Cerebellar cortex (tissue), 1 donor: Measurements from ENCODE around the gene KIAA1671.

Source experiments
- DNase-seq: peaks from one replicate; pipeline ENCODE4 v3.0.0-alpha.2; 2015; ENCODE audit warnings: low spot score

The KIAA1671 gene

GRCh38 chr22:25147642-25147928, 195.1 kb downstream of the KIAA1671 start:
- no peak for DNase-seq

GRCh38 chr22:25148149-25148691, 195.7 kb downstream of the KIAA1671 start:
- DNase-seq: peak; percentile 45

GRCh38 chr22:25149014-25149413, 196.5 kb downstream of the KIAA1671 start:
- DNase-seq: no peak

- no peak for DNase-seq
Measured at GRCh38 chr22:25153961-25154666, 201.6 kb downstream of the KIAA1671 start.

- DNase-seq: no peak
Measured at GRCh38 chr22:25154667-25154999, 202.1 kb downstream of the KIAA1671 start.

- no peak for DNase-seq
Measured at GRCh38 chr22:25156736-25157135, 204.2 kb downstream of the KIAA1671 start.

- no peak for DNase-seq
Measured at GRCh38 chr22:25159028-25159427, 206.5 kb downstream of the KIAA1671 start.

GRCh38 chr22:25160120-25160996, 207.8 kb downstream of the KIAA1671 start:
- DNase-seq: no peak

GRCh38 chr22:25161017-25161915, 208.8 kb downstream of the KIAA1671 start:
- no peak for DNase-seq

GRCh38 chr22:25161916-25162530, 209.5 kb downstream of the KIAA1671 start:
- DNase-seq: no peak

GRCh38 chr22:25162561-25162960, 210.0 kb downstream of the KIAA1671 start:
- DNase-seq: no peak

- DNase-seq: no peak
Measured at GRCh38 chr22:25165785-25166184, 213.3 kb downstream of the KIAA1671 start.

GRCh38 chr22:25166266-25167040, 213.9 kb downstream of the KIAA1671 start:
- DNase-seq: no peak

- DNase-seq: no peak
Measured at GRCh38 chr22:25167082-25167481, 214.6 kb downstream of the KIAA1671 start.

GRCh38 chr22:25167834-25168601, 215.5 kb downstream of the KIAA1671 start:
- no peak for DNase-seq

GRCh38 chr22:25169278-25170031, 216.9 kb downstream of the KIAA1671 start:
- no peak for DNase-seq

GRCh38 chr22:25170426-25170980, 218.0 kb downstream of the KIAA1671 start:
- no peak for DNase-seq

GRCh38 chr22:25172153-25172552, 219.6 kb downstream of the KIAA1671 start:
- DNase-seq: peak; percentile 5
